Adipocyte (in vitro differentiated cells): ENCODE data around the gene HSD17B4.

Experiments used
- DNase-seq: peaks from one replicate; pipeline ENCODE4 v3.0.0-alpha.2; 2015; ENCODE audit warnings: low read depth
- H3K27me3 ChIP-seq: replicated peaks from 2 replicates; pipeline ENCODE4 v1.7.0; 2013; ENCODE audit warnings: mild to moderate bottlenecking, low read length, moderate library complexity; ENCODE audit not compliant: control insufficient read depth, insufficient read depth
- H3K36me3 ChIP-seq: 2 replicates; pipeline ENCODE4 v1.7.0; 2013; ENCODE audit warnings: low read length, mild to moderate bottlenecking, moderate library complexity; ENCODE audit not compliant: control insufficient read depth, insufficient read depth, severe bottlenecking
- H3K4me1 ChIP-seq: 2 replicates; pipeline ENCODE4 v1.7.0; 2013; ENCODE audit warnings: mild to moderate bottlenecking, low read length, moderate library complexity; ENCODE audit not compliant: control insufficient read depth, insufficient read depth
- H3K4me3 ChIP-seq: 2 replicates; pipeline ENCODE4 v1.7.0; 2013; ENCODE audit warnings: mild to moderate bottlenecking, low read length, moderate library complexity
- H3K9ac ChIP-seq: 2 replicates; pipeline ENCODE4 v1.7.0; 2013; ENCODE audit warnings: mild to moderate bottlenecking, low read length, moderate library complexity
- H3K9me3 ChIP-seq: 2 replicates; pipeline ENCODE4 v1.7.0; 2013; ENCODE audit warnings: mild to moderate bottlenecking, low read length, moderate library complexity; ENCODE audit not compliant: control insufficient read depth

The HSD17B4 gene

DNA sequence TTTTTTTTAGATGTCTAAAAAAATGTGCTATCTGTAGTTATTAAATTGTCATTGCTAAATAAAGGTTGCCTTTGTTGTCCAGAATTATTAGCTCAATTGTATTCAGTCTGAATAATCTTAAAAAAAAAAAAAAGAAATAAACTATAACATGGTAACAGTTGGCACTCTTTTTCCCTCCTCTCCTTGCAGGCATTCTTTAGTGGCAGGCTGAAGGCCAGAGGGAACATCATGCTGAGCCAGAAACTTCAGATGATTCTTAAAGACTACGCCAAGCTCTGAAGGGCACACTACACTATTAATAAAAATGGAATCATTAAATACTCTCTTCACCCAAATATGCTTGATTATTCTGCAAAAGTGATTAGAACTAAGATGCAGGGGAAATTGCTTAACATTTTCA, 89.4 kb downstream of the HSD17B4 start:
- H3K36me3 ChIP-seq: peaks cover 61% of the 10 kb centered on the region
- no peaks in the 10 kb centered on the region for H3K9me3 ChIP-seq
- no peaks in the 10 kb centered on the region for H3K4me1 ChIP-seq
- no peak overlapping the region for H3K9ac ChIP-seq
- no peak overlapping the region for H3K4me3 ChIP-seq
- H3K27me3 ChIP-seq: no peaks in the 10 kb centered on the region
- DNase-seq: no peak

DNA sequence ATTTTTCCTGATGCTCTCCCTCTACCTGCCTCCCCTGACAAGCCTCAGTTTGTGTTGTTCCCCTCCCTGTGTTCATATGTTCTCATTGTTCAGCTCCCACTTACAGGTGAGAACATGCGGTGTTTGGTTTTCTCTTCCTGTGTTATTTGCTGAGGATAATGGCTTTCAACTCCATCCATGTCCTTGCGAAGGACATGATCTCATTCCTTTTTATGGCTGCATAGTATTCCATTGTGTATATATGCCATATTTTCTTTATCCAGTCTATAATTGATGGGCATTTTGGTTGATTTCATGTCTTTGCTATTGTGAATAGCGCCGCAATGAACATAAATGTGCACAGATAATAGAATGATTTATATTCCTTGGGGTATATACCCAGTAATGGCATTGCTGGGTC, 99.5 kb downstream of the HSD17B4 start:
- Histone ChIP-seq H3K4me3 (no peak overlapping the region), H3K4me1 (no peaks in the 10 kb centered on the region), H3K9me3 (no peaks in the 10 kb centered on the region), H3K27me3 (no peaks in the 10 kb centered on the region), H3K36me3 (no peaks in the 10 kb centered on the region), H3K9ac (no peak overlapping the region)
- no peak for DNase-seq

DNA sequence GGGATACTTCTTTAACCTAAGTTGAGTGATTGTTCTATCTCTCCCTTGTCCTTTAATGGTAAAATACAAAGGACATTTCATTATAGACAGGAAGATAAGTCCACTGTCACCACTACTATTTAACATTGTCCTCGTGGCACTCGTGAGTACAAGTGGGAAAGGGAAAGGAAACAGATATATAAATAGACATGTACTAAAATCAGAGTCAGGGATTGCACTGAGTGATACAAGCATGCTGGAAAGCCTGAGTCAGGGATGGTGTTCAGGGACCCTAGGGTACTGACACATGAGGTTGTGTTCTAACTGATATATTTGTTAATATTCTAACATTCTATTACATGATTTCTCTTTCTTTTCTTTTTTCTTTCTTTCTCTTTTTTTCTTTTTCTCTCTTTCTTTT, 102.3 kb downstream of the HSD17B4 start:
- Histone ChIP-seq H3K9me3 (no peaks in the 10 kb centered on the region), H3K4me1 (no peaks in the 10 kb centered on the region)
- no peak for DNase-seq

DNA sequence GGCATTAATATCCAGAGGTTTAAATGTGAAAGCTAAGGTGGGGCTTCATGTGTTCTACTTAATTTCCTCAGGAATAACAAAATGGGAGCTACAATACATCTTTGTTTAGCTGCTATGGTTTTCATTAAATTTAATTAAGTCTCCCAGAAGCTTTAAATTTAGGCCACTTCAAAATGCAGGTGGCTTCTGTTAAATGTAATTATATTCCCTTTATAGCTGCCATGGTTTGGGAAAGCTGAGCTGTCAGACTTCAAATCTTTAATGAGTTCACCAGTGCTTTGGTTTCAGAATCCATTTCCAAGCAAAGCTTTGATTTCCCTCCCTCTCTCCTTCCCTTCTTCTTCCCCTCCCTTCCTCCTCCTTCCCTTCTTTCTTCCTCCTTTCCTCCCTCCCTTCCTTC, 118.6 kb downstream of the HSD17B4 start:
- H3K4me1 ChIP-seq: no peaks in the 10 kb centered on the region
- no peak overlapping the region for H3K4me3 ChIP-seq
- H3K27me3 ChIP-seq: peaks cover 13% of the 10 kb centered on the region
- no peaks in the 10 kb centered on the region for H3K36me3 ChIP-seq
- H3K9me3 ChIP-seq: no peaks in the 10 kb centered on the region
- DNase-seq: no peak
- no peak overlapping the region for H3K9ac ChIP-seq

More for the DNA sequence above, 102.3 kb downstream of the HSD17B4 start:
- Histone ChIP-seq H3K36me3 (no peaks in the 10 kb centered on the region), H3K27me3 (no peaks in the 10 kb centered on the region), H3K9ac (no peak overlapping the region), H3K4me3 (no peak overlapping the region)

DNA sequence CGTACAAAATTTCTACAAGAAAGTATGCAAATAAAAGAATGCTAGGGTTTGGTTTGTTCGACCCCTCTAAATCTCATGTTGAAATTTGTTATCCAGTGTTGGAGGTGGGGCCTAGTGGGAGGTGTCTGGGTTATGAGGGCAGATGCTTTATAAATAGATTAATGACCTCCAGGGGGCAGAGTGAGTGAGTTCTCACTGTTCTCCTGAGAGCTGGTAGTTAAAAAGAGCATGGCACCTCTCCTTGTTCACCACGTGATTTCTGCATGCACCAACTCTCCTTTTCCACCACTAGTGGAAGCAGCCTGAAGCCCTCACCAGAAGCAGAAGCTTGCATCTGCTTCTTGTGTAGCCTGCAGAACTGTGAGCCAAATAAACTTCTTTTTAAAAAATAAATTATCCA, 126.6 kb downstream of the HSD17B4 start:
- Histone ChIP-seq H3K4me3 (no peak overlapping the region), H3K9me3 (no peaks in the 10 kb centered on the region), H3K36me3 (no peaks in the 10 kb centered on the region), H3K4me1 (peaks cover 8% of the 10 kb centered on the region), H3K9ac (no peak overlapping the region), H3K27me3 (peaks cover 10% of the 10 kb centered on the region)
- no peak for DNase-seq

DNA sequence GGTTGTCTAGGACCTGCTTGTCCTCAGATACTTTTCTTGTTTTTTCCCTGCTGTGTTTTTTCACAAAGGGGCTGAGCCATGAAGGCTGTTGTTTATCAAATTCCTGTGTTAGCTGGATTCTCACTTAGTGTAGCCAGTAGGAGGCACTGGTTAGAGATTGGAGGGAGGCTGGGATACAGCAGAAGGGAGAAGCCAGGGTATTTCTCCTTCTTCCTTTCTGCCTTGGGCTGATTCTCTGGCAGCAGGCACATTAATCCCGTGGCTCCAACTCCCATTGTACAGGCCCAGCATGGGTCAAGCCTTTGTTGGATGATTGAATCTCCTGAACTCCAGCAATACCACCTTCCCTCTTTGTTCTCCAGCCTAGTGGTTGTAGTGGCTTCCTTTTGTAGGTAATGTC, 130.7 kb downstream of the HSD17B4 start:
- H3K4me1 ChIP-seq: peaks cover 9% of the 10 kb centered on the region
- no peak overlapping the region for H3K9ac ChIP-seq
- no peaks in the 10 kb centered on the region for H3K36me3 ChIP-seq
- peaks cover 21% of the 10 kb centered on the region for H3K27me3 ChIP-seq
- H3K9me3 ChIP-seq: no peaks in the 10 kb centered on the region
- no peak overlapping the region for H3K4me3 ChIP-seq
- no peak for DNase-seq

DNA sequence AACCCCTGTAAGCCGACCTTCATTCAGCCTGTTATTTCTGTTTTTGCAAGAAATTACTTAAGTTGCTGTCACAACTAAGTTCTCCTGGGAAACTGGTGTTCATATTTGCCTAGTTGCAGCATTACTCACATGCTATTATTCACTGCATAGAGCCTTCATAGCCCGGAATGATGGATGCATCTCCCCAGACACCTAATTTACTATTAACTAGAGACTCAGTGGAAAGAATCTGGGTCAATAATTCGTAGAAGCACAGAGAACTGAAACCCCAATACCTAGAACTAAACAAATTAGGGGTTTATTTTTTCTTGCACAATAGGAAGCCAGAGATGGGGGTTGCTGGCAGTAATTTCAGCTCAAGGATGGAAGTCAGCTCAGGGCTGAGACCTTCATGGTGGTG, 131.4 kb downstream of the HSD17B4 start:
- Histone ChIP-seq H3K4me1 (peaks cover 9% of the 10 kb centered on the region), H3K27me3 (peaks cover 21% of the 10 kb centered on the region), H3K9me3 (peaks cover 3% of the 10 kb centered on the region), H3K36me3 (no peaks in the 10 kb centered on the region), H3K4me3 (no peak overlapping the region), H3K9ac (no peak overlapping the region)
- DNase-seq: peak; percentile 29
